ENCODE results near the gene PRDX4.

DNA sequence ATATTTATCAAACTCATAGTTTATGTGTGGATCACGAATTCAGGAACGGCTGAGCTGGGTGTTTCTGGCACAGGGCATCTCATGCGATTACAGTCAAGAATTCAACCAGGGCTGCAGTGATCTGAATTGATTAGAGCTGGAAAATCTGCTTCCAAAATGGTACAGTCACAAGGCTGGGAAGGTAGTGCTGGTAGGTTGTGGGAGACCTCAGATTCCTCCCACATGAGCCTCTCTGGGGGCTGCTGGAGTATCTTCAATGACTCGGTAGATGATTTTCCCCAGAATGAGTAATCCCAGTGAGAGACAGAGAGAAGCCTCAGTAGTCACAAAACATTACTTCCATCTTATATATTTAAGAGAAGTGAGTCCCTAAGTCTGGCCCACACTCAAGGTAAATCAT lies 36.2 kb upstream of the PRDX4 start:
- no peak for TF ChIP-seq CREB1 (IDR thresholded peaks at IDR 0.05; ENCODE audit: low read depth)
- no peak for TF ChIP-seq POLR2A (IDR thresholded peaks at IDR 0.05; ENCODE audit: low read depth, low read length)
- no peak for TF ChIP-seq EGR1 (IDR thresholded peaks at IDR 0.05; ENCODE audit: borderline replicate concordance in 1 of 2, low read depth in 2 of 2, low read length in 2 of 2)
- TF ChIP-seq SPI1 (IDR thresholded peaks at IDR 0.05; ENCODE audit: borderline replicate concordance, insufficient read depth, low read depth, low read length): no peak
- no peak for TF ChIP-seq EZH2 (IDR thresholded peaks at IDR 0.05; ENCODE audit: borderline replicate concordance, control insufficient read depth, low read depth, low read length)
- TF ChIP-seq, protein P1, sequence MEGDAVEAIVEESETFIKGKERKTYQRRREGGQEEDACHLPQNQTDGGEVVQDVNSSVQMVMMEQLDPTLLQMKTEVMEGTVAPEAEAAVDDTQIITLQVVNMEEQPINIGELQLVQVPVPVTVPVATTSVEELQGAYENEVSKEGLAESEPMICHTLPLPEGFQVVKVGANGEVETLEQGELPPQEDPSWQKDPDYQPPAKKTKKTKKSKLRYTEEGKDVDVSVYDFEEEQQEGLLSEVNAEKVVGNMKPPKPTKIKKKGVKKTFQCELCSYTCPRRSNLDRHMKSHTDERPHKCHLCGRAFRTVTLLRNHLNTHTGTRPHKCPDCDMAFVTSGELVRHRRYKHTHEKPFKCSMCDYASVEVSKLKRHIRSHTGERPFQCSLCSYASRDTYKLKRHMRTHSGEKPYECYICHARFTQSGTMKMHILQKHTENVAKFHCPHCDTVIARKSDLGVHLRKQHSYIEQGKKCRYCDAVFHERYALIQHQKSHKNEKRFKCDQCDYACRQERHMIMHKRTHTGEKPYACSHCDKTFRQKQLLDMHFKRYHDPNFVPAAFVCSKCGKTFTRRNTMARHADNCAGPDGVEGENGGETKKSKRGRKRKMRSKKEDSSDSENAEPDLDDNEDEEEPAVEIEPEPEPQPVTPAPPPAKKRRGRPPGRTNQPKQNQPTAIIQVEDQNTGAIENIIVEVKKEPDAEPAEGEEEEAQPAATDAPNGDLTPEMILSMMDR (IDR thresholded peaks at IDR 0.05 in 2 of 3, conservative IDR thresholded peaks at IDR 0.05 in 1 of 3; ENCODE audit: control insufficient read depth in 2 of 3, extremely low read depth in 1 of 3, insufficient read depth in 1 of 3, low read depth in 3 of 3, low read length in 3 of 3): no peak
- TF ChIP-seq, protein P2, sequence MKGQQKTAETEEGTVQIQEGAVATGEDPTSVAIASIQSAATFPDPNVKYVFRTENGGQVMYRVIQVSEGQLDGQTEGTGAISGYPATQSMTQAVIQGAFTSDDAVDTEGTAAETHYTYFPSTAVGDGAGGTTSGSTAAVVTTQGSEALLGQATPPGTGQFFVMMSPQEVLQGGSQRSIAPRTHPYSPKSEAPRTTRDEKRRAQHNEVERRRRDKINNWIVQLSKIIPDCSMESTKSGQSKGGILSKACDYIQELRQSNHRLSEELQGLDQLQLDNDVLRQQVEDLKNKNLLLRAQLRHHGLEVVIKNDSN (IDR thresholded peaks at IDR 0.05; ENCODE audit: borderline replicate concordance, extremely low read length, insufficient read depth, low read depth, low read length): no peak
- TF ChIP-seq, protein P3, sequence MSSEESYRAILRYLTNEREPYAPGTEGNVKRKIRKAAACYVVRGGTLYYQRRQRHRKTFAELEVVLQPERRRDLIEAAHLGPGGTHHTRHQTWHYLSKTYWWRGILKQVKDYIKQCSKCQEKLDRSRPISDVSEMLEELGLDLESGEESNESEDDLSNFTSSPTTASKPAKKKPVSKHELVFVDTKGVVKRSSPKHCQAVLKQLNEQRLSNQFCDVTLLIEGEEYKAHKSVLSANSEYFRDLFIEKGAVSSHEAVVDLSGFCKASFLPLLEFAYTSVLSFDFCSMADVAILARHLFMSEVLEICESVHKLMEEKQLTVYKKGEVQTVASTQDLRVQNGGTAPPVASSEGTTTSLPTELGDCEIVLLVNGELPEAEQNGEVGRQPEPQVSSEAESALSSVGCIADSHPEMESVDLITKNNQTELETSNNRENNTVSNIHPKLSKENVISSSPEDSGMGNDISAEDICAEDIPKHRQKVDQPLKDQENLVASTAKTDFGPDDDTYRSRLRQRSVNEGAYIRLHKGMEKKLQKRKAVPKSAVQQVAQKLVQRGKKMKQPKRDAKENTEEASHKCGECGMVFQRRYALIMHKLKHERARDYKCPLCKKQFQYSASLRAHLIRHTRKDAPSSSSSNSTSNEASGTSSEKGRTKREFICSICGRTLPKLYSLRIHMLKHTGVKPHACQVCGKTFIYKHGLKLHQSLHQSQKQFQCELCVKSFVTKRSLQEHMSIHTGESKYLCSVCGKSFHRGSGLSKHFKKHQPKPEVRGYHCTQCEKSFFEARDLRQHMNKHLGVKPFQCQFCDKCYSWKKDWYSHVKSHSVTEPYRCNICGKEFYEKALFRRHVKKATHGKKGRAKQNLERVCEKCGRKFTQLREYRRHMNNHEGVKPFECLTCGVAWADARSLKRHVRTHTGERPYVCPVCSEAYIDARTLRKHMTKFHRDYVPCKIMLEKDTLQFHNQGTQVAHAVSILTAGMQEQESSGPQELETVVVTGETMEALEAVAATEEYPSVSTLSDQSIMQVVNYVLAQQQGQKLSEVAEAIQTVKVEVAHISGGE (CRISPR knock-in tag; IDR thresholded peaks at IDR 0.05): no peak
- TF ChIP-seq, protein P4, sequence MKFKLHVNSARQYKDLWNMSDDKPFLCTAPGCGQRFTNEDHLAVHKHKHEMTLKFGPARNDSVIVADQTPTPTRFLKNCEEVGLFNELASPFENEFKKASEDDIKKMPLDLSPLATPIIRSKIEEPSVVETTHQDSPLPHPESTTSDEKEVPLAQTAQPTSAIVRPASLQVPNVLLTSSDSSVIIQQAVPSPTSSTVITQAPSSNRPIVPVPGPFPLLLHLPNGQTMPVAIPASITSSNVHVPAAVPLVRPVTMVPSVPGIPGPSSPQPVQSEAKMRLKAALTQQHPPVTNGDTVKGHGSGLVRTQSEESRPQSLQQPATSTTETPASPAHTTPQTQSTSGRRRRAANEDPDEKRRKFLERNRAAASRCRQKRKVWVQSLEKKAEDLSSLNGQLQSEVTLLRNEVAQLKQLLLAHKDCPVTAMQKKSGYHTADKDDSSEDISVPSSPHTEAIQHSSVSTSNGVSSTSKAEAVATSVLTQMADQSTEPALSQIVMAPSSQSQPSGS (IDR thresholded peaks at IDR 0.05; ENCODE audit: low read length): no peak

Measured in GM12878 (cell line).